MM.1S (cell line): ENCODE results near the gene C5AR2.
A peak's percentile ranks its signal among the peaks of the same experiment; 100 is the strongest.
"Not testable (repeated sequence)": the region's sequence is repeated elsewhere in the genome, so short reads cannot be mapped to it uniquely, and the experiment has no call there.

Experiments
- DNase-seq: peaks from one replicate; pipeline ENCODE4 v3.0.0-alpha.2; 2015
- H2AFZ ChIP-seq: fragments of 300-600 bp; sonication (generic); 2 replicates; pipeline ENCODE4 v1.6.0; 2016; ENCODE audit warnings: antibody characterized with exemption, low read length
- H3F3A ChIP-seq: fragments of 300-600 bp; sonication (generic); 2 replicates; pipeline ENCODE4 v1.6.1; 2016; ENCODE audit warnings: mild to moderate bottlenecking, antibody characterized with exemption, low read length, moderate library complexity, mixed read lengths; ENCODE audit not compliant: insufficient read depth
- H3K27ac ChIP-seq: fragments of 300-600 bp; sonication (generic); 2 replicates; pipeline ENCODE4 v1.5.1; 2016; ENCODE audit warnings: mild to moderate bottlenecking, low read length
- H3K27me3 ChIP-seq: fragments of 300-600 bp; sonication (generic); replicated peaks from 2 replicates; pipeline ENCODE4 v1.6.0; 2016; ENCODE audit warnings: low read length; ENCODE audit not compliant: insufficient read depth
- H3K36me3 ChIP-seq: fragments of 300-600 bp; sonication (generic); replicated peaks from 2 replicates; pipeline ENCODE4 v1.6.1; 2016; ENCODE audit warnings: mild to moderate bottlenecking, low read length, mixed read lengths; ENCODE audit not compliant: insufficient read depth
- H3K4me1 ChIP-seq: fragments of 300-600 bp; sonication (generic); 2 replicates; pipeline ENCODE4 v1.6.1; 2016; ENCODE audit warnings: low read length, mixed read lengths
- H3K4me2 ChIP-seq: fragments of 300-600 bp; sonication (generic); 2 replicates; pipeline ENCODE4 v1.6.0; 2016; ENCODE audit warnings: low read depth, low read length
- H3K4me3 ChIP-seq: fragments of 300-600 bp; sonication (generic); 2 replicates; pipeline ENCODE4 v1.5.1; 2016; ENCODE audit warnings: low read length, mixed read lengths
- H3K79me2 ChIP-seq: fragments of 300-600 bp; sonication (generic); 2 replicates; pipeline ENCODE4 v1.6.1; 2016; ENCODE audit warnings: mixed run types, low read length, mixed read lengths
- H3K9ac ChIP-seq: fragments of 300-600 bp; sonication (generic); 2 replicates; pipeline ENCODE4 v1.6.1; 2016; ENCODE audit warnings: low read length, mixed read lengths
- H3K9me2 ChIP-seq: fragments of 300-600 bp; sonication (generic); replicated peaks from 2 replicates; pipeline ENCODE4 v1.6.1; 2016; ENCODE audit warnings: mild to moderate bottlenecking, low read length, mixed read lengths; ENCODE audit not compliant: insufficient read depth
- H3K9me3 ChIP-seq: fragments of 300-600 bp; sonication (generic); replicated peaks from 2 replicates; pipeline ENCODE4 v1.6.1; 2016; ENCODE audit warnings: mild to moderate bottlenecking, low read length, mixed read lengths; ENCODE audit not compliant: insufficient read depth
- H4K20me1 ChIP-seq: fragments of 300-600 bp; sonication (generic); 2 replicates; pipeline ENCODE4 v1.6.1; 2016; ENCODE audit warnings: mild to moderate bottlenecking, low read length, moderate library complexity, mixed read lengths; ENCODE audit not compliant: insufficient read depth
- EZH2 ChIP-seq: fragments of 300-600 bp; sonication (generic); optimal IDR thresholded peaks from 2 replicates; pipeline ENCODE3; 2017; ENCODE audit warnings: low read depth, mild to moderate bottlenecking, antibody characterized with exemption, low read length, mixed read lengths
- EZH2phosphoT487 ChIP-seq: fragments of 300-600 bp; sonication (generic); IDR thresholded peaks from 2 replicates; pipeline ENCODE4 v1.6.1; 2018; ENCODE audit warnings: antibody characterized with exemption, low read length
- TF ChIP-seq, protein P1 (sequence below): fragments of 300-600 bp; sonication (generic); IDR thresholded peaks from 2 replicates; pipeline ENCODE4 v1.5.1; 2016; ENCODE audit warnings: antibody characterized with exemption, low read length, mixed read lengths

C5AR2 gene

GRCh38 chr19:47296036-47296435 lies 35.9 kb upstream of the C5AR2 start:
- H3K9me3 ChIP-seq = no peaks in the 10 kb centered on the region
- H3K4me2 ChIP-seq = no peak overlapping the region
- H3K27ac ChIP-seq = no peak overlapping the region
- H3K27me3 ChIP-seq = no peaks in the 10 kb centered on the region; the same call in 1 of the 2 replicates
- H3K36me3 ChIP-seq = no peaks in the 10 kb centered on the region
- no peaks in the 10 kb centered on the region for H4K20me1 ChIP-seq
- H2AFZ ChIP-seq = no peak overlapping the region
- no peaks in the 10 kb centered on the region for H3F3A ChIP-seq
- H3K9me2 ChIP-seq = no peaks in the 10 kb centered on the region
- no peak overlapping the region for H3K9ac ChIP-seq
- H3K4me1 ChIP-seq = no peaks in the 10 kb centered on the region
- no peak overlapping the region for H3K4me3 ChIP-seq
- H3K79me2 ChIP-seq = no peaks in the 10 kb centered on the region
- TF ChIP-seq EZH2 (no peak), EZH2phosphoT487 (no peak)
- TF ChIP-seq, protein P1, sequence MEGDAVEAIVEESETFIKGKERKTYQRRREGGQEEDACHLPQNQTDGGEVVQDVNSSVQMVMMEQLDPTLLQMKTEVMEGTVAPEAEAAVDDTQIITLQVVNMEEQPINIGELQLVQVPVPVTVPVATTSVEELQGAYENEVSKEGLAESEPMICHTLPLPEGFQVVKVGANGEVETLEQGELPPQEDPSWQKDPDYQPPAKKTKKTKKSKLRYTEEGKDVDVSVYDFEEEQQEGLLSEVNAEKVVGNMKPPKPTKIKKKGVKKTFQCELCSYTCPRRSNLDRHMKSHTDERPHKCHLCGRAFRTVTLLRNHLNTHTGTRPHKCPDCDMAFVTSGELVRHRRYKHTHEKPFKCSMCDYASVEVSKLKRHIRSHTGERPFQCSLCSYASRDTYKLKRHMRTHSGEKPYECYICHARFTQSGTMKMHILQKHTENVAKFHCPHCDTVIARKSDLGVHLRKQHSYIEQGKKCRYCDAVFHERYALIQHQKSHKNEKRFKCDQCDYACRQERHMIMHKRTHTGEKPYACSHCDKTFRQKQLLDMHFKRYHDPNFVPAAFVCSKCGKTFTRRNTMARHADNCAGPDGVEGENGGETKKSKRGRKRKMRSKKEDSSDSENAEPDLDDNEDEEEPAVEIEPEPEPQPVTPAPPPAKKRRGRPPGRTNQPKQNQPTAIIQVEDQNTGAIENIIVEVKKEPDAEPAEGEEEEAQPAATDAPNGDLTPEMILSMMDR = peak; percentile 78
- DNase-seq = peak; percentile 83

DNA sequence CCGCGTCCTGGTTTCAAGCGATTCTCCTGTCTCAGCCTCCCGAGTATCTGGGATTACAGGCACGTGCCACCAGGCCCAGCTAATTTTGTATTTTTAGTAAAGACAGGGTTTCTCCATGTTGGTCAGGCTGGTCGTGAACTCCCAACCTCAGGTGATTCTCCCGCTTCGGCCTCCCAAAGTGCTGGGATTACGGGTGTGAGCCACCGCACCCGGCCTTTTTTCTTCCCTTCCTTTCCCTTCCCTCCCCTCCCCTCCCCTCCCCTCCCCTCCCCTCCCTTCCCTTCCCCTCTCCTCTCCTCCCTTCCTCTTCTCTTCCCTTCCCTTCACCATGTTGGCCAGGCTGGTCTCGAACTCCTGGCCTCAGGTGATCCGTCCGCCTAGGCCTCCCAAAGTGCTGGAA lies 31.1 kb upstream of the C5AR2 start:
- DNase-seq, H3F3A ChIP-seq, H3K36me3 ChIP-seq, H4K20me1 ChIP-seq, H3K4me2 ChIP-seq, H3K9ac ChIP-seq, H3K27ac ChIP-seq, H3K9me2 ChIP-seq, H3K4me3 ChIP-seq, H3K9me3 ChIP-seq, H2AFZ ChIP-seq, H3K4me1 ChIP-seq, H3K79me2 ChIP-seq: not testable (repeated sequence)
- H3K27me3 ChIP-seq = peaks cover 22% of the 10 kb centered on the region

DNA sequence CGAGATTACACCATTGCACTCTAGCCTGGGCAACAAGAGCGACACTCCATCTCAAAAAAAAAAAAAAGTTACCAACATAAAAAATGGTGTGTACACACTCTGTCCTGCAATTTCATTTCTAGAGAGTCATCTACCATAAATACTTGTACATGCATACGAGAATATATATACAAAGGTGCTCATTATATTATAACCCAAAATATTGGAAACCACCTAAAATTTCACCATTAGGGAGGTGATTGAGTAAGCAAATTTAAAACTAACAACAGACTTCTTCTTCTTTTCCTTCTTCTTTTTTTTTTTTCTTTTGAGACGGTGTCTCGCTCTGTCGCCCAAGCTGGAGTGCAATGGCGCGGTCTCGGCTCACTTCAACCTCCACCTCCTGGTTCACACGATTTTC lies 29.7 kb upstream of the C5AR2 start:
- no peaks in the 10 kb centered on the region for H3K79me2 ChIP-seq
- no peaks in the 10 kb centered on the region for H3K4me1 ChIP-seq
- H3K36me3 ChIP-seq = no peaks in the 10 kb centered on the region
- no peaks in the 10 kb centered on the region for H4K20me1 ChIP-seq
- H3K4me3 ChIP-seq = no peak overlapping the region
- H3F3A ChIP-seq = no peaks in the 10 kb centered on the region
- no peak overlapping the region for H2AFZ ChIP-seq
- no peak overlapping the region for H3K27ac ChIP-seq
- TF ChIP-seq EZH2phosphoT487 (no peak), EZH2 (no peak)
- TF ChIP-seq, protein P1 = no peak
- H3K9me2 ChIP-seq = no peaks in the 10 kb centered on the region
- no peak overlapping the region for H3K4me2 ChIP-seq
- H3K9me3 ChIP-seq = no peaks in the 10 kb centered on the region
- DNase-seq = no peak
- peaks cover 36% of the 10 kb centered on the region for H3K27me3 ChIP-seq
- H3K9ac ChIP-seq = no peak overlapping the region

DNA sequence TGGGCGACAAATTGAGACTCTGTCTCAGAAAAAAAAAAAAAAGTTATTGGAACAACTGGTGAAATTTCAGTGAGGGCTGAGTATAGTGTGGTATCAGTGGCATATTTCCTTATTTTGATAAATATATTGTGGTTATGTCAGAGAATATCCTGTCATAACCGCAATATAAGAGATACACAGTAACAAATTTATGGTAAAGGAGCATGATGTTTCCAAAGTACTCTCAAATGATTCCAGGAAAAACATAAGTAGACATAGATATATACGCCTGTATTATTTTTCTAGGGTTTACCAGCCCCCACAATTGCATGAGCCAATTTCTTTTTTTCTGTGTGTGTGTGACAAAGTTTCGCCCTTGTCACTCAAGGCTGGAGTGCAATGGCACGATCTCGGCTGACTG lies 28.0 kb upstream of the C5AR2 start:
- Histone ChIP-seq H2AFZ (no peak overlapping the region), H3K79me2 (no peaks in the 10 kb centered on the region), H3K27me3 (peaks cover 49% of the 10 kb centered on the region), H3K4me1 (no peaks in the 10 kb centered on the region), H3K9me2 (no peaks in the 10 kb centered on the region), H3K27ac (no peak overlapping the region), H3K4me2 (no peak overlapping the region), H3K9me3 (no peaks in the 10 kb centered on the region), H3K9ac (no peak overlapping the region), H3K36me3 (no peaks in the 10 kb centered on the region), H4K20me1 (no peaks in the 10 kb centered on the region), H3F3A (no peaks in the 10 kb centered on the region), H3K4me3 (no peak overlapping the region)
- no peak for TF ChIP-seq EZH2phosphoT487
- TF ChIP-seq, protein P1 = no peak
- no peak for TF ChIP-seq EZH2
- DNase-seq = no peak
